Loucy (cell line): ENCODE data around the gene ENO4.

ENCODE experiments used
- H2AFZ ChIP-seq: fragments of 200-600 bp; sonication (generic); 2 replicates; pipeline ENCODE4 v1.6.0; 2016; ENCODE audit warnings: antibody characterized with exemption, mild to moderate bottlenecking, low read length, moderate library complexity
- H3F3A ChIP-seq: fragments of 200-600 bp; 2 replicates; pipeline ENCODE4 v1.6.0; 2016; ENCODE audit warnings: antibody characterized with exemption, low read depth, mild to moderate bottlenecking
- H3K27me3 ChIP-seq: fragments of 200-600 bp; sonication (generic); 2 replicates; pipeline ENCODE4 v1.6.1; 2014; ENCODE audit warnings: low read length, mild to moderate bottlenecking; ENCODE audit not compliant: insufficient read depth, poor library complexity, severe bottlenecking
- H3K36me3 ChIP-seq: fragments of 200-600 bp; sonication (generic); 2 replicates; pipeline ENCODE4 v1.6.1; 2016; ENCODE audit warnings: low read length; ENCODE audit not compliant: insufficient read depth
- H3K4me1 ChIP-seq: fragments of 200-600 bp; sonication (generic); 2 replicates; pipeline ENCODE4 v1.5.1; 2014; ENCODE audit warnings: low read length, mild to moderate bottlenecking; ENCODE audit not compliant: insufficient read depth, poor library complexity, severe bottlenecking
- H3K4me2 ChIP-seq: fragments of 200-600 bp; sonication (generic); 2 replicates; pipeline ENCODE4 v1.6.0; 2014; ENCODE audit warnings: antibody characterized with exemption, low read length, low read depth, mild to moderate bottlenecking; ENCODE audit not compliant: poor library complexity, severe bottlenecking
- H3K4me3 ChIP-seq: fragments of 200-600 bp; sonication (generic); 2 replicates; pipeline ENCODE4 v1.5.1; 2014; ENCODE audit warnings: low read length, mild to moderate bottlenecking, mixed read lengths; ENCODE audit not compliant: poor library complexity, severe bottlenecking
- H3K79me2 ChIP-seq: fragments of 200-600 bp; sonication (generic); 2 replicates; pipeline ENCODE4 v1.6.1; 2014; ENCODE audit warnings: low read length; ENCODE audit not compliant: insufficient read depth
- H3K9ac ChIP-seq: fragments of 200-600 bp; sonication (generic); 2 replicates; pipeline ENCODE4 v1.6.0; 2014; ENCODE audit warnings: mild to moderate bottlenecking, low read depth, low read length, moderate library complexity; ENCODE audit not compliant: poor library complexity, severe bottlenecking
- H3K9me2 ChIP-seq: fragments of 200-600 bp; sonication (generic); replicated peaks from 2 replicates; pipeline ENCODE4 v1.6.1; 2016; ENCODE audit warnings: low read depth, low read length, mixed read lengths
- H3K9me3 ChIP-seq: fragments of 200-600 bp; sonication (generic); 2 replicates; pipeline ENCODE4 v1.6.1; 2014; ENCODE audit warnings: mild to moderate bottlenecking, antibody characterized with exemption, low read length, low read depth; ENCODE audit not compliant: insufficient read depth
- H4K20me1 ChIP-seq: fragments of 200-600 bp; sonication (generic); 2 replicates; pipeline ENCODE4 v1.6.0; 2014; ENCODE audit warnings: antibody characterized with exemption, low read length, mild to moderate bottlenecking; ENCODE audit not compliant: insufficient read depth, poor library complexity, severe bottlenecking
- EZH2phosphoT487 ChIP-seq: fragments of 200-600 bp; IDR thresholded peaks from 2 replicates; pipeline ENCODE4 v1.6.1; 2018; ENCODE audit warnings: antibody characterized with exemption, mild to moderate bottlenecking, moderate library complexity, borderline replicate concordance
- TF ChIP-seq, protein P1 (sequence below): fragments of 200-600 bp; sonication (generic); conservative IDR thresholded peaks from 2 replicates; pipeline ENCODE4 v1.5.1; 2014; ENCODE audit warnings: mild to moderate bottlenecking, antibody characterized with exemption, low read length

Gene ENO4

DNA sequence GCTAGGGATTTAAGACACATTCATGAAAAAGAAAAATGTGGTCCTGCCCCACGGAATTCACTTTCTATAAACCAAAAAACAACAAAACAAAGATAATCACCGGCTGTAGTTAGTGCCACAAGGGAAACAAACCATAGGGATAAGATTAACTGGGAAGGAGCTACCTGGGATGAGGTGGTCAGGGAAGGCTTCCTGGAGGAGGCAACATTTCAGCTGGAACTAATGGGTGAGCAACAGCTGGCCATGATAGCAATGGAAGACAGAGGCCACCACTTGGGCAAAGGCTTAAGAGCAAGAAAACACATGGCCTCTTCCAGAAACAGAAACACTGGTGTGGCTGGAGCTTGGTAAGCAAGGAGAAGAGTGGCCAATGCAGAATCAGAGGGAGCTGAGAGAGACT is 38.4 kb upstream of the ENO4 start:
- Histone ChIP-seq H3K9me3 (no peaks in the 10 kb centered on the region), H2AFZ (no peak overlapping the region), H4K20me1 (no peaks in the 10 kb centered on the region), H3K9me2 (no peaks in the 10 kb centered on the region), H3K4me2 (no peak overlapping the region), H3K4me3 (no peak overlapping the region), H3K36me3 (no peaks in the 10 kb centered on the region), H3K27me3 (no peaks in the 10 kb centered on the region), H3F3A (no peaks in the 10 kb centered on the region), H3K4me1 (no peaks in the 10 kb centered on the region), H3K79me2 (no peaks in the 10 kb centered on the region), H3K9ac (no peak overlapping the region)
- TF ChIP-seq, protein P1, sequence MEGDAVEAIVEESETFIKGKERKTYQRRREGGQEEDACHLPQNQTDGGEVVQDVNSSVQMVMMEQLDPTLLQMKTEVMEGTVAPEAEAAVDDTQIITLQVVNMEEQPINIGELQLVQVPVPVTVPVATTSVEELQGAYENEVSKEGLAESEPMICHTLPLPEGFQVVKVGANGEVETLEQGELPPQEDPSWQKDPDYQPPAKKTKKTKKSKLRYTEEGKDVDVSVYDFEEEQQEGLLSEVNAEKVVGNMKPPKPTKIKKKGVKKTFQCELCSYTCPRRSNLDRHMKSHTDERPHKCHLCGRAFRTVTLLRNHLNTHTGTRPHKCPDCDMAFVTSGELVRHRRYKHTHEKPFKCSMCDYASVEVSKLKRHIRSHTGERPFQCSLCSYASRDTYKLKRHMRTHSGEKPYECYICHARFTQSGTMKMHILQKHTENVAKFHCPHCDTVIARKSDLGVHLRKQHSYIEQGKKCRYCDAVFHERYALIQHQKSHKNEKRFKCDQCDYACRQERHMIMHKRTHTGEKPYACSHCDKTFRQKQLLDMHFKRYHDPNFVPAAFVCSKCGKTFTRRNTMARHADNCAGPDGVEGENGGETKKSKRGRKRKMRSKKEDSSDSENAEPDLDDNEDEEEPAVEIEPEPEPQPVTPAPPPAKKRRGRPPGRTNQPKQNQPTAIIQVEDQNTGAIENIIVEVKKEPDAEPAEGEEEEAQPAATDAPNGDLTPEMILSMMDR, result no peak
- TF ChIP-seq EZH2phosphoT487, result no peak

DNA sequence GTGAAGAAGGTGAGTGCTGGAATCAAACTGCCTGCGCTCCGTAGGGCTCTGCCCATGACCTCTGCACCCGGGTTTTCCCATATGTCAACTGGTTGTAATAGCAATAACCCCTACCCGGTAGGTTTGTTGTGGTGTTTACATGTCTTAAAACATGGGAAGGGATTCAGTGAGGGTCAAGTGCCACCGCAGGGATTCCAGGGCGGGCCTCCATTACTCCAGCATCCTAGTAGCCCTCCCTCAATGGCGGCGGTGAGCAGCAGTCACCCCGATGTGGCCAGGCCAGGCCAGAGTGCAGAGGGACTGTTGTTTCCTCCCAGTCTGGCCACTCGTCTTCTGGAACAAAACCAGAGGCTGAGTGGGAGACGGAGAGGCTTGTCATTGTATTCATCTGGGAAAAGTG is 37.6 kb upstream of the ENO4 start:
- no peaks in the 10 kb centered on the region for H3K79me2 ChIP-seq
- no peaks in the 10 kb centered on the region for H3K4me1 ChIP-seq
- H3K9ac ChIP-seq, result no peak overlapping the region
- no peaks in the 10 kb centered on the region for H3K9me3 ChIP-seq
- H3K36me3 ChIP-seq, result no peaks in the 10 kb centered on the region
- no peaks in the 10 kb centered on the region for H3K27me3 ChIP-seq
- H3F3A ChIP-seq, result no peaks in the 10 kb centered on the region
- no peak overlapping the region for H3K4me3 ChIP-seq
- H2AFZ ChIP-seq, result no peak overlapping the region
- TF ChIP-seq, protein P1, result no peak
- TF ChIP-seq EZH2phosphoT487, result no peak
- H3K4me2 ChIP-seq, result no peak overlapping the region
- no peaks in the 10 kb centered on the region for H3K9me2 ChIP-seq
- no peaks in the 10 kb centered on the region for H4K20me1 ChIP-seq

DNA sequence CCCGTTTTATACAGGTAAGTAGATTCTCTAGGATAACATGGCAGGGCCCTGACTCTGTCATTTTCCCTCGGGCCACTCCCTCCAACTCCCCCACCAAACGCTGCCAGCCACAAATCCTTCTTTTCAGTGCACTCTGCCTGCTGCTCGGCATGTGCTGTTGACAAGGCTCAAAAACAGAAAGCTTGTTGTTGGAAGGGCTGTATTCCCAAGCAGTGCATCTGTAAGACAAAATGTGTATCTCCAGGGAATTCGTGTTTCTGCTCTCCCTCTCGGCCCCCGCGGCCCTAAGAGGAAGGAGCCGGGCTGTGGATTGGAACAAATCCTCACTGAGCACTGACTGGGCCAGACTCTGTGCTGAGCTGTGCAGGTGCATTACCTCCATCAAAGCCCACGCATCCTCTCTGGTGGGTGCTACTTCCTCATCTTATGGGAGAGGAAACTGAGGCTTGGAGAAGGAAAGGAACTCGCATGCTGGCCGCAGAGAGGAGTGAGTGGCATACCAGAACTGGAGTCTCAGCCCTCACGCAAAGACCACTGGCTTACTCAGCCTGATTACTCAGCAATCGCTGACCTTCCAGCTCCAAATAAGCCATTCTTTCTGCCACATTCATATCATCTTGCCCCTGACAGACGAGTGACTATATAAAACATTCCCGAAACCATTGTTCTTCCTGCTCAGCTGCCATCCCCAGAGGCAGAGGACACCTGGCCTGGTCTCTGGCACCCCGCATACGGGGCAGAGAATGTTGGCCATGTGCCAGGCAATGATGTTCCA is 33.5 kb upstream of the ENO4 start:
- Histone ChIP-seq H2AFZ (no peak overlapping the region), H3K36me3 (no peaks in the 10 kb centered on the region), H3K9ac (no peak overlapping the region), H3K9me2 (no peaks in the 10 kb centered on the region), H3F3A (no peaks in the 10 kb centered on the region), H3K79me2 (no peaks in the 10 kb centered on the region), H3K27me3 (no peaks in the 10 kb centered on the region), H4K20me1 (no peaks in the 10 kb centered on the region), H3K4me3 (no peak overlapping the region), H3K4me1 (no peaks in the 10 kb centered on the region), H3K4me2 (no peak overlapping the region), H3K9me3 (no peaks in the 10 kb centered on the region)
- TF ChIP-seq, protein P1, result no peak
- TF ChIP-seq EZH2phosphoT487, result no peak
